ENCODE measurements around the gene OPCML. TPM values are rescaled to one million over a fixed set of nuclear protein-coding genes. Genes with fewer than 3 reads are reported as not detected.

OPCML gene
- total RNA-seq, 1 experiment from 2014 or later: 0.94 TPM

DNA sequence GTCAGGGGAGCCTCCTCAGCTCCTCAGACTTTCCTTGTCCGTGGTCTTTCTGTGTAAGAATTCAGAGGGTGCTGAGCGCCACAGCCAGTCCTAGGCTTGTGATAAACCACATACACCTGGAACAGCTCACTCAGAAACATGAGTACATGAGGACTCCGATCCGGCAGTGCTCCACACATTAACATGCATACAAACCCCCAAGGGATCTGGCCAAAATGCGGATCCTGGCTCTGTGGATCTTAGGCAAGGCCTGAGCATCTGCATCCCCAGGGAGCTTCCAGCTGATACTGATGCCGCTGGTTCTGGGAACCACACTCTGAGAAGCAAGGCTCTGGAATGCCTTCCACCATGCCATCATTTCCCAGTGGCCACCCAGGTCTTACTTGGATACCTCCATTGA lies 20.6 kb upstream of the OPCML start:
- Histone ChIP-seq H4K91ac (ENCODE audit: insufficient read length, low read depth, low read length) (no peak overlapping the region), H3T11ph (ENCODE audit: low read length) (no peak overlapping the region), H3K23ac (ENCODE audit: insufficient read length, low read depth, low read length) (no peak overlapping the region), H4K8ac (replicated peaks; ENCODE audit: insufficient read length, low read depth, low read length) (no peak overlapping the region), H3K18ac (ENCODE audit: insufficient read length, low read depth, low read length) (no peak overlapping the region), H3K23me2 (ENCODE audit: insufficient read length, low read depth, low read length, poor library complexity, severe bottlenecking) (no peaks in the 10 kb centered on the region), H3K27ac (ENCODE audit: insufficient read length, low read depth, low read length) (no peak overlapping the region), H2BK20ac (ENCODE audit: low read depth, low read length, poor library complexity, severe bottlenecking) (no peak overlapping the region), H2AK5ac (ENCODE audit: insufficient read length, low read length) (no peak overlapping the region), H3K56ac (ENCODE audit: insufficient read length, low read depth, low read length) (no peak overlapping the region), H3K9me3 (ENCODE audit: control insufficient read depth, low read depth, low read length) (no peaks in the 10 kb centered on the region), H3K27me3 (ENCODE audit: insufficient read depth, low read length) (no peaks in the 10 kb centered on the region), H3K14ac (ENCODE audit: insufficient read depth, low read length) (no peak overlapping the region), H2BK120ac (ENCODE audit: low read depth, low read length, poor library complexity, severe bottlenecking) (no peak overlapping the region), H3K79me1 (ENCODE audit: insufficient read depth, low read depth, low read length, poor library complexity, severe bottlenecking) (no peaks in the 10 kb centered on the region), H3K4me2 (ENCODE audit: insufficient read depth, insufficient read length, low read length) (no peak overlapping the region), H3K9ac (ENCODE audit: extremely low read depth, insufficient read length, low read length) (no peak overlapping the region), H4K5ac (ENCODE audit: insufficient read length, low read depth, low read length) (no peak overlapping the region), H4K20me1 (ENCODE audit: control insufficient read depth, insufficient read depth, insufficient read length) (no peaks in the 10 kb centered on the region), H3K4ac (ENCODE audit: low read depth, low read length) (no peak overlapping the region), H2AFZ (ENCODE audit: low read length) (no peak overlapping the region), H3K4me1 (ENCODE audit: insufficient read depth, low read length) (no peaks in the 10 kb centered on the region), H2BK12ac (ENCODE audit: insufficient read length, low read depth, low read length) (no peak overlapping the region), H2BK15ac (ENCODE audit: low read depth, low read length) (no peak overlapping the region), H3K79me2 (ENCODE audit: insufficient read depth, low read length) (no peaks in the 10 kb centered on the region), H2BK5ac (ENCODE audit: insufficient read length, low read length) (no peak overlapping the region)
- Mint-ChIP-seq H3K36me3 (ENCODE audit: insufficient read depth in 1 of 3, low read depth in 3 of 3) (no peaks in the 10 kb centered on the region), H3K4me1 (peaks cover 0 to 5% of the 10 kb centered on the region in 2 experiments; a peak in 3 of 4 replicates), H3K27ac (no peak overlapping the region), H3K9me3 (no peaks in the 10 kb centered on the region), H3K27me3 (ENCODE audit: low read depth) (no peaks in the 10 kb centered on the region; the same call in none of the 2 replicates), H3K4me3 (no peak overlapping the region)
- no peak for DNase-seq
- no CpG with 5 or more reads among the region's 6 CpGs for WGBS (ENCODE audit: extremely low coverage, insufficient read length, low lambda C conversion rate)
- TF ChIP-seq, protein P1, sequence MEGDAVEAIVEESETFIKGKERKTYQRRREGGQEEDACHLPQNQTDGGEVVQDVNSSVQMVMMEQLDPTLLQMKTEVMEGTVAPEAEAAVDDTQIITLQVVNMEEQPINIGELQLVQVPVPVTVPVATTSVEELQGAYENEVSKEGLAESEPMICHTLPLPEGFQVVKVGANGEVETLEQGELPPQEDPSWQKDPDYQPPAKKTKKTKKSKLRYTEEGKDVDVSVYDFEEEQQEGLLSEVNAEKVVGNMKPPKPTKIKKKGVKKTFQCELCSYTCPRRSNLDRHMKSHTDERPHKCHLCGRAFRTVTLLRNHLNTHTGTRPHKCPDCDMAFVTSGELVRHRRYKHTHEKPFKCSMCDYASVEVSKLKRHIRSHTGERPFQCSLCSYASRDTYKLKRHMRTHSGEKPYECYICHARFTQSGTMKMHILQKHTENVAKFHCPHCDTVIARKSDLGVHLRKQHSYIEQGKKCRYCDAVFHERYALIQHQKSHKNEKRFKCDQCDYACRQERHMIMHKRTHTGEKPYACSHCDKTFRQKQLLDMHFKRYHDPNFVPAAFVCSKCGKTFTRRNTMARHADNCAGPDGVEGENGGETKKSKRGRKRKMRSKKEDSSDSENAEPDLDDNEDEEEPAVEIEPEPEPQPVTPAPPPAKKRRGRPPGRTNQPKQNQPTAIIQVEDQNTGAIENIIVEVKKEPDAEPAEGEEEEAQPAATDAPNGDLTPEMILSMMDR (conservative IDR thresholded peaks at IDR 0.05): no peak

Data from H9 (cell line).